ENCODE results near the gene L3MBTL2.

The L3MBTL2 gene

GRCh38 chr22:41273128-41273527, 68.0 kb downstream of the L3MBTL2 start:
- no peak for DNase-seq (ENCODE audit: low spot score)

- no peak for DNase-seq (ENCODE audit: low spot score)
Observed at GRCh38 chr22:41274856-41275255, 69.7 kb downstream of the L3MBTL2 start.

GRCh38 chr22:41280065-41280464, 75.0 kb downstream of the L3MBTL2 start:
- DNase-seq (ENCODE audit: low spot score): no peak

GRCh38 chr22:41280854-41281253, 75.7 kb downstream of the L3MBTL2 start:
- no peak for DNase-seq (ENCODE audit: low spot score)

Data from iPS-NIHi11 (cell line).